ENCODE results near the gene BPNT1.

GRCh38 chr1:220137019-220137786, 47.6 kb upstream of the BPNT1 start:
- TF ChIP-seq CTCF (IDR thresholded peaks at IDR 0.05) (no peak), POLR2A (IDR thresholded peaks at IDR 0.05) (no peak)
